KOPT-K1 (cell line): ENCODE results near the gene ACP6.

ENCODE experiments used
- H3K27ac ChIP-seq: fragments of 200-600 bp; sonication (generic); 2 replicates; pipeline ENCODE4 v1.5.1; 2016; ENCODE audit warnings: antibody characterized with exemption, mild to moderate bottlenecking, low read depth, low read length; ENCODE audit not compliant: poor library complexity, severe bottlenecking
- H3K36me3 ChIP-seq: fragments of 200-600 bp; sonication (generic); 2 replicates; pipeline ENCODE4 v1.5.1; 2017; ENCODE audit warnings: antibody characterized with exemption, mild to moderate bottlenecking, low read length, moderate library complexity; ENCODE audit not compliant: insufficient read depth
- H3K9me3 ChIP-seq: fragments of 200-600 bp; sonication (generic); 2 replicates; pipeline ENCODE4 v1.5.1; 2017; ENCODE audit warnings: antibody characterized with exemption, low read length, mild to moderate bottlenecking; ENCODE audit not compliant: insufficient read depth, poor library complexity, severe bottlenecking

The ACP6 gene

DNA sequence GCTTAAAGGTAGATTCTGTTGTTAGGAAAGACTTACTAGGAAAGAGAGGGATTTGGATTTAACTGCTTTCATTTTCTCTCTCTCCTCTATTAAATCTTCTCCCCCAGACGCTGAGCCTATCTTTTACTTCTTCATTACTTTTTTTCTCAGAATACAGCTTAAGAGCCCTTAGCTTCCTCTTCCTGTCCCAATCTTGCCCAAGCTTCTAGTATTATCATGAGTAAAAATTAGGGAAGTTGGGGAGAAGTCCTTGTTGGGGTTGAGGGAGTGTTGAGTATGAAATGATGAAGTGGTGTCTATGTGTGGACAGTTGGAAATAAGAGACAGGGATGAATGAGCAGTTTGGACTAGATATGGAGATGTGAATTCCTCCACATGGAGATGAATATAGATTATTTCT is 35.0 kb downstream of the ACP6 start:
- no peaks in the 10 kb centered on the region for H3K36me3 ChIP-seq
- no peak overlapping the region for H3K27ac ChIP-seq

DNA sequence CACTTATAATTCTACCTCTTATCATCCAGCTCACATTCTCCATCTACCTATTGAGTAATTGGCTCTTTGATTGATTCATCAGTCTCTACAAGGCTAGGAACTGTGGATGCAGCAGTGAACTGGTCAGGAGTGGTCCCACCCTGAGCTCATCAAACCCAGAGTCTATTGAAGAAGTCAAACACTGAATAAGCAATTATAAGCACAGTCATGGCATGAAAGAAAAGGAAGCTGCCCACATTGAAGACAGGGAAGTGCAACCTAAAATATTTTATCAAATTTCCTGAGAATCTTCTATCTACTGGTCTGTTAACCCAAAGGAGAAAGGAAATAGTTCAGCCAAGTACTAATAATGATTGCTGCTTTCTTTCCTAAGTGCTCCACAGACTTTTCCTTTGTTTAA is 35.7 kb downstream of the ACP6 start:
- Histone ChIP-seq H3K27ac (no peak overlapping the region), H3K9me3 (no peaks in the 10 kb centered on the region), H3K36me3 (no peaks in the 10 kb centered on the region)

More for the DNA sequence above, 35.0 kb downstream of the ACP6 start:
- no peaks in the 10 kb centered on the region for H3K9me3 ChIP-seq

DNA sequence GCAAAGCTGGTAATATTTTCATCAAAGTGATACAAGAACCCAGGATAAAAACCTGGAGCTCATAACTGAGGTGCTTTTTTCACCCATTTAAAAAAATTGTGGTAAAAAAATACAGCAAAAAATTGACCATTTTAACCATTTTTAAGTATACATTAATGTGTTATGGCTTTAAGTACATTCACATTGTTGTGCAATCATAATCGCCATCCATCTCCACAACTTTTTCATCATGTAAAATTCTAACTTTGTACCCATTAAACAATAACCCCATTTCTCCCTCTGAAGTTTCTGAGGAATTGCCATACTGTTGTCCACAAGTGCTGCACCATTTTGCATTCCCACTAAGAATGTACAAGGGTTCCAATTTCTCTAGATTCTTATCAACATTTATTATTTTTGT is 36.6 kb downstream of the ACP6 start:
- Histone ChIP-seq H3K27ac (no peak overlapping the region), H3K9me3 (no peaks in the 10 kb centered on the region), H3K36me3 (no peaks in the 10 kb centered on the region)

DNA sequence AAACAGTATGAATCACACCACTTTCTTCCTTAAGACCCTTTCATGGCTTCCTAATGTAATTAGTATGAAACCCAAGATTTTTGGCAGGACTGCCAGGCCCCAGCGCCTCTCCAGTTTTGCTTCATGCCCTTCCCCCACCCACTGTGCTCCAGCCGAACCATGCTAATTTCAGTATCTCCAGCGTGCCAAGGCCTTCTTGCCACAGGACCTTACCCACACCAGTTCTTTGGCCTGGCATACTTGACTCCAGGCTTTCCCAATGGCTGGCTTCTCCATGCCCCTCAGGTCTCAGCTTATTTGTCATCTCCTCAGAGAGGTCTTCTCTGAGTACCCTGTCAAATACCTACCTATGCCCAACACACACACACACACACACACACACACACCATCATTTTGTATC is 38.5 kb downstream of the ACP6 start:
- H3K36me3 ChIP-seq, result no peaks in the 10 kb centered on the region
- H3K9me3 ChIP-seq, result no peaks in the 10 kb centered on the region
- no peak overlapping the region for H3K27ac ChIP-seq

DNA sequence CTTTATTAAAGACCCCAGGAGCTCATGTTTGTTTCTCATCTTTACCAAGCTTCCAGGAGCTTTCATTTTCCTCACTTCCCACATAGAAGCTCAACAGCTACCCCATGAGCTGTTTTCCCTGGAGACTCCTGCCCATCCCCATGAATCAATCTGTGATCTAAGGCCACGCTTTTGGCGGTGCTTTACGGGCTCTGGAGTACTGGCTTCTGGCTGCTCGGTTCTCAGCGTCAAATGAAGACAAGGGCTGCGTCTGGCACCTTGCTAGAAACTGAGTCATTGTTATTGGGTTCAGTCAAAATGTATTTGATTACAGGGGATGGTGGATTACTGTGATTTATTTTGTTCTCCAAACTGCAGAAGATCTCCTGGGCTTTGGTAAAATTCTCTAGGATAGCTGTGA is 39.9 kb downstream of the ACP6 start:
- H3K27ac ChIP-seq, result no peak overlapping the region
- no peaks in the 10 kb centered on the region; the same call in 1 of the 2 replicates for H3K36me3 ChIP-seq
- no peaks in the 10 kb centered on the region for H3K9me3 ChIP-seq

DNA sequence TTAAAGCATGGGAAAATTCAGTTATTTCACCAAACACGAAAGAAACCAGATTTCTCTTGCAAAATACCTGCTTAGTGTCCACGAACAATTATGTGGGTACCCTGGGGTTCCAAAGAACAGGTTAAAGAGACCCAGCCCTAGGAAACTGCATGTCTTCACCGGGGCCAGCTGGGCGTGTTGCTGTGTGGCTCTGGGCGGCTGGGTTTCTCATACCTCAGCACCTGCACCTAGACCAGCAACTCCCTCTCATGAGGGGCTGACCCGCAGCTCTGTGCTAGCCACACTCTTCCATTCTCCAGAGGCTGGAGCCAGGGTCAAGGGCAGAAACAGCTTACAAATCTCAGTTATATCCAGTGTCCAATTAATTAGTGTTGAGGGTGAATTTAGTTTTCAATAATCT is 40.3 kb downstream of the ACP6 start:
- no peak overlapping the region for H3K27ac ChIP-seq
- H3K9me3 ChIP-seq, result no peaks in the 10 kb centered on the region
- H3K36me3 ChIP-seq, result no peaks in the 10 kb centered on the region; the same call in 1 of the 2 replicates

- Histone ChIP-seq H3K9me3 (no peaks in the 10 kb centered on the region), H3K36me3 (peaks cover 14% of the 10 kb centered on the region), H3K27ac (no peak overlapping the region)
These were observed 41.9 kb downstream of the ACP6 start for GRCh38 chr1:147628441-147628840.

DNA sequence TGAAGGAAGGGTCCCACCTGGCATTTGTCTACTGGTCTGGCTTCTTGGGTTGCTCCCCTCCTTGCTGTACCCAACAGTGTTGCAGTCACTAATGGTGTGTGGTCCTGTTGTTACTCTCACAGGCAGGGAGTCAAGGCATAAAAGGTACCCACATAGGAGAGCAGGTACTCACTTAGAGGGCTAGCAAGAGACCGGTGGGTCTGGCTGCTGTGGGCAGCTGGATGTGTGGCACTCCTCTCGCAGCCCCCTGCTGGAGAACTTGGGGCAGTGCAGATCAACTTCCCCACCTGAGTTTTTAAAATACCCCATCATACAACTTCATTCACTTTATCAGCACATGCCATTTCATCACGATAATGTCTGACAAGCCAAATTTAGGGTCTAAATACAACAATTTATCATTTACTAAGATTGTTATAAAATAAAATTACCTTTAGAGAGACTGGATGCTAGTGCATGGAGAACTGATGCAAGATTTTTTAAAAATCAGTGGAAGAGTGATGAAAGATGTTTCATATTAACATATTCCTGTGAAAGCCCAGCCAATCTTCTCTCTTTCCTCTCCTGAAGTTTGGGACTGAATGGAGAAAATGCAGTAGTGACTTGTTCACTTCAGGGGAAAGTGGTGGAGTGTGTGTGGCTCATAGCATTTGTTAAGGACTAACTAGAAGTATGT is 42.8 kb downstream of the ACP6 start:
- Histone ChIP-seq H3K9me3 (no peaks in the 10 kb centered on the region), H3K27ac (no peak overlapping the region)

GRCh38 chr1:147626739-147627138 is 43.6 kb downstream of the ACP6 start:
- Histone ChIP-seq H3K27ac (no peak overlapping the region), H3K9me3 (no peaks in the 10 kb centered on the region), H3K36me3 (peaks cover 31% of the 10 kb centered on the region)

More for the DNA sequence above, 42.8 kb downstream of the ACP6 start:
- peaks cover 23% of the 10 kb centered on the region for H3K36me3 ChIP-seq

DNA sequence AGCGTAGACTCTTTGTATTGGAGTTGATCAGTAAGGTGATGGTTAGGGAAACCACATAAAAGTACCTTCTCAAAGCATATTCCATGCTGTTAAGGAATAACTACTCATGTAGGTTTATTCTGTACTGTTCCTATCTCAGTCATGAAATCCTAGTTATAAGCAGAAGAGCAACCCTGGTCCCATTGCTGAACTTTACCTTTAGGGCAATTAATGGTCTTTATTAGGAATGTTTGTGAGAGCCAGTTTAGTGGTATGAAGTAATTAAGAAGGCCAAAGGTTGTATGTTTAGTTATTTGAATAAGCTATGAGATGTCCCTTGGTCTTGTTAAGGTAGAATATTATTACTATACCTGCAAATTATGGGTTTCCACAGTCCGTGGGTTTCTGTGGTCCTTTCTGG is 44.0 kb downstream of the ACP6 start:
- Histone ChIP-seq H3K27ac (no peak overlapping the region), H3K9me3 (no peaks in the 10 kb centered on the region), H3K36me3 (peaks cover 36% of the 10 kb centered on the region)

DNA sequence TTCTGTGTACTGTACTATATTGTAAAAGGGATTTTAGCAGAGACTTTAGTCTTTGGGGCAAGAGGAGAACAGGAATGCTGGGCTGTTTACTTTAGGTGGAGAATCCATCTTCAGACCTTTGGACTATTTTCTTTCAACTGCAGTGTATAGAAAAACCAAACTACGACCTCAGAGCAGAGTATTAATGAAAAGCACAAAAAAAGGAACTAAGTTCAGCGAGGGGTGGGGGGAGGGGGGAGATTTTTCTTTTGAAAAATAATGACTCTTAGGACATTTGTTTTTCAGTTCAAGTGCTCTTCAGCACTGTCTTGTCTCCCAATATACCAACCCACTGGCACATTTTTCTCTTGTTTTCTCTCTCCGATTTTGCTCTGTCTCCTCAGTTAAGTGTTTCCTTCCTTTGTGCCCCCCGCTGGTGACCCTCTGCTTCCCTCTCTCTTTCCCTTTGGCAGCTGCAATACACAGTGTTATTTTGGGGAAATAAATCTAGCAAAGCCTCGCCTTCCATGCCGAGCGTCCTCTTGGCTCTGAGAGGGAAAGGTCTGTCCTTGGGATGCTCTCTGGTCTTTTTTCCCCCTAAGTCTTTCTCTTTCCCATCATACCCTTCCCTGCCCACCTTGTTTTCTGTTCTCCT is 44.8 kb downstream of the ACP6 start:
- H3K36me3 ChIP-seq, result peaks cover 44% of the 10 kb centered on the region
- H3K27ac ChIP-seq, result no peak overlapping the region

DNA sequence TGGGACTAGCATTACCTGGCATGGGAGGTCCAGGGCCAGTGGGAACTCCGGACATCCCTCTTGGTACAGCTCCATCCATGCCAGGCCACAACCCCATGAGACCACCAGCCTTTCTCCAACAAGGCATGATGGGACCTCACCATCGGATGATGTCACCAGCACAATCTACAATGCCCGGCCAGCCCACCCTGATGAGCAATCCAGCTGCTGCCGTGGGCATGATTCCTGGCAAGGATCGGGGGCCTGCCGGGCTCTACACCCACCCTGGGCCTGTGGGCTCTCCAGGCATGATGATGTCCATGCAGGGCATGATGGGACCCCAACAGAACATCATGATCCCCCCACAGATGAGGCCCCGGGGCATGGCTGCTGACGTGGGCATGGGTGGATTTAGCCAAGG is 45.8 kb downstream of the ACP6 start:
- peaks cover 53% of the 10 kb centered on the region for H3K36me3 ChIP-seq
- H3K9me3 ChIP-seq, result no peaks in the 10 kb centered on the region
- no peak overlapping the region for H3K27ac ChIP-seq

More for the DNA sequence above, 44.8 kb downstream of the ACP6 start:
- H3K9me3 ChIP-seq, result no peaks in the 10 kb centered on the region

GRCh38 chr1:147624011-147624410 is 46.3 kb downstream of the ACP6 start:
- Histone ChIP-seq H3K36me3 (peaks cover 59% of the 10 kb centered on the region), H3K27ac (no peak overlapping the region), H3K9me3 (no peaks in the 10 kb centered on the region)

DNA sequence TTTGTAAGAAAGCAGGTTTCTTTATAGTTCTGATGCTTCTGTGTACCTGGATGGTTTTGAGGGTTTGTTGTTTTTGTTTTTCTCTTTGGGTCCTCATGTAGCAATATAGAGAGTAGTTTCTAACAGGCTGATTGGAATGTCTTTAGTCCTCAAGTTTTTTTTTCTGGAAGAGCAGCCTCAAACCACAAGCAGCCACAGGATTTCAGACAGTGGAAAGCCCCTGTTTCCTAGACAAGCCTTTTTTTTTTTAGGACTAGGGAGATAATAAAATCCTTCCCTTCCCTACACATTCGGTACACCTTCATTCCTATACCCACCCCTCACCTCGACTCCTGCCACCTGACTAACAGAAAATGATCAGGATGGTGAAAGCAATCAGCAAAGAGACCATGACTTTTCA is 47.6 kb downstream of the ACP6 start:
- H3K9me3 ChIP-seq, result no peaks in the 10 kb centered on the region
- H3K36me3 ChIP-seq, result peaks cover 64% of the 10 kb centered on the region

GRCh38 chr1:147620543-147620942 is 49.8 kb downstream of the ACP6 start:
- Histone ChIP-seq H3K36me3 (peaks cover 83% of the 10 kb centered on the region), H3K9me3 (no peaks in the 10 kb centered on the region), H3K27ac (no peak overlapping the region)

More for the DNA sequence above, 47.6 kb downstream of the ACP6 start:
- no peak overlapping the region for H3K27ac ChIP-seq

- peaks cover 89% of the 10 kb centered on the region for H3K36me3 ChIP-seq
- H3K9me3 ChIP-seq, result no peaks in the 10 kb centered on the region
- peak overlapping the region; percentile 74 for H3K27ac ChIP-seq
These were observed 50.6 kb downstream of the ACP6 start for GRCh38 chr1:147619741-147620140.
